Calu3 (cell line): ENCODE data around the gene CXCR5. TPM values are rescaled to one million over a fixed set of nuclear protein-coding genes. Genes with fewer than 3 reads are reported as not detected.

Experiments used
- BruUV-seq: library from RNA; stranded (reverse); fragments of 400-500 nt; replicated peaks from 2 replicates; lab custom pipeline; 2021; lab: Mats Ljungman, UMichigan
- CTCF ChIA-PET: fragments of 300-600 bp; sonication (Branson Sonifier 250); formaldehyde crosslinking; loops from one replicate; lab custom pipeline; 2022; ENCODE audit warnings: antibody characterized with exemption; lab: Charles Lee
- DNase-seq: peaks from one replicate; pipeline ENCODE4 v3.0.0; 2022
- H3K27ac Mint-ChIP-seq: one replicate; pipeline ENCODE4 v1.8.0; 2022; ENCODE audit warnings: mixed read lengths; ENCODE audit not compliant: unreplicated experiment
- H3K27me3 Mint-ChIP-seq: one replicate; pipeline ENCODE4 v1.8.0; 2022; ENCODE audit warnings: mixed read lengths; ENCODE audit not compliant: unreplicated experiment
- H3K36me3 Mint-ChIP-seq: one replicate; pipeline ENCODE4 v1.8.0; 2022; ENCODE audit warnings: mild to moderate bottlenecking, moderate library complexity, mixed read lengths; ENCODE audit not compliant: insufficient read depth, unreplicated experiment
- H3K4me1 Mint-ChIP-seq: one replicate; pipeline ENCODE4 v1.8.0; 2022; ENCODE audit warnings: mild to moderate bottlenecking, low read depth, mixed read lengths; ENCODE audit not compliant: unreplicated experiment
- H3K4me3 Mint-ChIP-seq: one replicate; pipeline ENCODE4 v1.8.0; 2022; ENCODE audit warnings: mild to moderate bottlenecking, low read depth, moderate library complexity, mixed read lengths; ENCODE audit not compliant: unreplicated experiment
- H3K9me3 Mint-ChIP-seq: one replicate; pipeline ENCODE4 v1.8.0; 2022; ENCODE audit warnings: low read depth, mixed read lengths; ENCODE audit not compliant: unreplicated experiment
- CTCF ChIP-seq: fragments of 200-600 bp; IDR thresholded peaks from one replicate; pipeline ENCODE4 v1.8.0; 2022; ENCODE audit warnings: antibody characterized with exemption; ENCODE audit not compliant: unreplicated experiment
- intact Hi-C: fragments of 100-400 bp; cut with micrococcal nuclease; formaldehyde crosslinking; loops from one replicate; pipeline ENCODE4 v1.10.0; 2022; ENCODE audit not compliant: unreplicated experiment
- total RNA-seq: library from RNA; stranded (reverse); gene quantifications from 2 replicates; pipeline ENCODE4 v1.2.3, GENCODE V29; 2022

CXCR5 gene
- total RNA-seq, 1 experiment from 2014 or later, result not detected

- no peaks in the 10 kb centered on the region for H3K36me3 Mint-ChIP-seq
- no peak for TF ChIP-seq CTCF
- no peak overlapping the region for H3K4me3 Mint-ChIP-seq
- H3K27ac Mint-ChIP-seq, result no peak overlapping the region
- no peaks in the 10 kb centered on the region for H3K9me3 Mint-ChIP-seq
- intact Hi-C loops, result no loop called here
- no peak for DNase-seq
- no peaks in the 10 kb centered on the region for H3K27me3 Mint-ChIP-seq
- CTCF ChIA-PET, result no interaction called here
- no TSS peak for BruUV-seq
- no peaks in the 10 kb centered on the region for H3K4me1 Mint-ChIP-seq
Observed at GRCh38 chr11:118856314-118856713, 27.4 kb upstream of the CXCR5 start.

GRCh38 chr11:118857385-118857784, 26.3 kb upstream of the CXCR5 start:
- H3K9me3 Mint-ChIP-seq, result no peaks in the 10 kb centered on the region
- intact Hi-C loops, result no loop called here
- no peaks in the 10 kb centered on the region for H3K4me1 Mint-ChIP-seq
- no peaks in the 10 kb centered on the region for H3K27me3 Mint-ChIP-seq
- BruUV-seq, result no TSS peak
- no peak overlapping the region for H3K4me3 Mint-ChIP-seq
- DNase-seq, result no peak
- CTCF ChIA-PET, result no interaction called here
- H3K36me3 Mint-ChIP-seq, result no peaks in the 10 kb centered on the region
- no peak overlapping the region for H3K27ac Mint-ChIP-seq
- TF ChIP-seq CTCF, result no peak

DNA sequence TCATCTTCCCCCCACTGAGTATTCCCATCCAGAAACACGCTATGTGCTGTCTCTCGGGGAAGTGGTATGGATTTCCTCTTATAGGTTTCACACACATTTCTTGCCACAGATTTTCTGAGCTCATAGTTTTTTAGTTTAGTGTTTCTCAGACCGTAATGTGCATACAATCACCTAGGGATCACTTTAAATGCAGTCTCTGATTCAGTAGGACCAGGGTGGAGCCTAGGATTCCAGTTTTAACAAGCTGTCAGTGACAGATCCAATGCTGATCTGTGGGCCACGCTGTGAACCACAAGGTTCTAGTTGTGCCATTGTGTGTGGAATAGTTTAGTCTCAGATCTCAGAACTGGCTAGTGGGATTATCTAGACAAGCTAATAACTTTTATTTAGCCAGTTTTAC, 23.7 kb upstream of the CXCR5 start:
- Mint-ChIP-seq H3K9me3 (no peaks in the 10 kb centered on the region), H3K27me3 (no peaks in the 10 kb centered on the region), H3K27ac (no peak overlapping the region), H3K4me3 (no peak overlapping the region), H3K4me1 (no peaks in the 10 kb centered on the region), H3K36me3 (no peaks in the 10 kb centered on the region)
- no TSS peak for BruUV-seq
- intact Hi-C loops, result no loop called here
- CTCF ChIA-PET, result no interaction called here
- no peak for TF ChIP-seq CTCF
- DNase-seq, result no peak

DNA sequence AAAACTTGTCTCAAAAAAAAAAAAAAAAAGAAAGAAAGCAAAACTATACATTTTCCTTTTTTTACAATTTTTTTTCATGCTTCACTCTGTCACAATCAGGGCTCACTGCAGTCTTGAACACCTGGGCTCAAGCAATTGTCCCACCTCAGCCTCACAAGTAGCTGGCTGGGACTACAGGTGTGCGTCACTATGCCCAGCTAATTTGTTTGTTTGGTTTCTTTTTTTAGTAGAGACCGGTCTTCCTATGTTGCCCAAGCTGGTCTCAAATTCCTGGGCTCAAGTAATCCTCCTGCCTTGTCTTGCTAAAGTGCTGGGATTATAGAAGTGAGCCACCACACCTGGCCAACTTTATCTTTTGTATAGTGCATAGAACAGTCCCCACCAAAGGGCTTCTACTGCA, 15.0 kb upstream of the CXCR5 start:
- H3K27me3 Mint-ChIP-seq, result no peaks in the 10 kb centered on the region
- DNase-seq, result no peak
- intact Hi-C loops, result no loop called here
- no peak for TF ChIP-seq CTCF
- no peak overlapping the region for H3K27ac Mint-ChIP-seq
- peaks cover 5% of the 10 kb centered on the region for H3K36me3 Mint-ChIP-seq
- H3K4me3 Mint-ChIP-seq, result no peak overlapping the region
- CTCF ChIA-PET, result interaction anchor here (0.6 kb wide), 1 partner anchor 77 kb away, joined by 8 read pairs; no protein-coding TSS in a partner anchor
- BruUV-seq, result no TSS peak
- H3K9me3 Mint-ChIP-seq, result no peaks in the 10 kb centered on the region
- H3K4me1 Mint-ChIP-seq, result peaks cover 10% of the 10 kb centered on the region
